ENCODE data around the gene ST6GALNAC6.
A peak's percentile ranks its signal among the peaks of the same experiment; 100 is the strongest.

The ST6GALNAC6 gene

DNA sequence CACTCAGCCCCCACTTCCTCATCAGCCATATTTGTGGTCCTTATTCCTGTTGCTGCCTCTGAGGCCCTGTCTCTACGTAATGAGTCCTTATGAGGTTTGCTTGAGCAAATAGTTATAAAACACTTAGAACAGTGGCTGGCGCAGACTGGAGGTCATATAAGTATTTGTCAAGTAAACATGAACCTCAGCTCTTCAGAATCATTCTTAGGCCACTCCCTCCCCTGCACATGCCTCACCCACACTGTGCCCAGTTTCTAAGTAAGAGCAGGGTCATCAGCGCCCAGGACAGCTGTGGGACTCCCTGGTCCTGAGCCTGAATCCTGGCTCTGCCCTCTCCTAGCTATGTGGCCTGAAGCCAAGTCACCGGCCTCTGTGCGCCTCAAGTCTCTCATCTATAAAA is 13.5 kb upstream of the ST6GALNAC6 start:
- H4K20me1 ChIP-seq (ENCODE audit: insufficient read depth, low read length, poor library complexity, severe bottlenecking), result no peaks in the 10 kb centered on the region
- H2AFZ ChIP-seq (ENCODE audit: low read length), result no peak overlapping the region
- H3K4me1 ChIP-seq (ENCODE audit: insufficient read depth, low read length, poor library complexity, severe bottlenecking), result peaks cover 24% of the 10 kb centered on the region
- no peak overlapping the region for H3K9ac ChIP-seq (ENCODE audit: low read depth, low read length, poor library complexity, severe bottlenecking)
- no peaks in the 10 kb centered on the region for H3K9me3 ChIP-seq (ENCODE audit: insufficient read depth, low read depth, low read length)
- no peak for TF ChIP-seq EZH2phosphoT487 (IDR thresholded peaks at IDR 0.05; ENCODE audit: borderline replicate concordance)
- TF ChIP-seq, protein P1, sequence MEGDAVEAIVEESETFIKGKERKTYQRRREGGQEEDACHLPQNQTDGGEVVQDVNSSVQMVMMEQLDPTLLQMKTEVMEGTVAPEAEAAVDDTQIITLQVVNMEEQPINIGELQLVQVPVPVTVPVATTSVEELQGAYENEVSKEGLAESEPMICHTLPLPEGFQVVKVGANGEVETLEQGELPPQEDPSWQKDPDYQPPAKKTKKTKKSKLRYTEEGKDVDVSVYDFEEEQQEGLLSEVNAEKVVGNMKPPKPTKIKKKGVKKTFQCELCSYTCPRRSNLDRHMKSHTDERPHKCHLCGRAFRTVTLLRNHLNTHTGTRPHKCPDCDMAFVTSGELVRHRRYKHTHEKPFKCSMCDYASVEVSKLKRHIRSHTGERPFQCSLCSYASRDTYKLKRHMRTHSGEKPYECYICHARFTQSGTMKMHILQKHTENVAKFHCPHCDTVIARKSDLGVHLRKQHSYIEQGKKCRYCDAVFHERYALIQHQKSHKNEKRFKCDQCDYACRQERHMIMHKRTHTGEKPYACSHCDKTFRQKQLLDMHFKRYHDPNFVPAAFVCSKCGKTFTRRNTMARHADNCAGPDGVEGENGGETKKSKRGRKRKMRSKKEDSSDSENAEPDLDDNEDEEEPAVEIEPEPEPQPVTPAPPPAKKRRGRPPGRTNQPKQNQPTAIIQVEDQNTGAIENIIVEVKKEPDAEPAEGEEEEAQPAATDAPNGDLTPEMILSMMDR (conservative IDR thresholded peaks at IDR 0.05; ENCODE audit: low read length), result no peak
- no peaks in the 10 kb centered on the region for H3K27me3 ChIP-seq (ENCODE audit: insufficient read depth, low read length, poor library complexity, severe bottlenecking)
- H3K4me2 ChIP-seq (ENCODE audit: low read depth, low read length, poor library complexity, severe bottlenecking), result no peak overlapping the region
- no peaks in the 10 kb centered on the region for H3K36me3 ChIP-seq (ENCODE audit: insufficient read depth, low read length)
- no peaks in the 10 kb centered on the region for H3K9me2 ChIP-seq (replicated peaks; ENCODE audit: low read depth, low read length)
- no peaks in the 10 kb centered on the region for H3F3A ChIP-seq (ENCODE audit: low read depth)
- no peaks in the 10 kb centered on the region for H3K79me2 ChIP-seq (ENCODE audit: insufficient read depth, low read length)
- H3K4me3 ChIP-seq (ENCODE audit: low read length, poor library complexity, severe bottlenecking), result no peak overlapping the region

DNA sequence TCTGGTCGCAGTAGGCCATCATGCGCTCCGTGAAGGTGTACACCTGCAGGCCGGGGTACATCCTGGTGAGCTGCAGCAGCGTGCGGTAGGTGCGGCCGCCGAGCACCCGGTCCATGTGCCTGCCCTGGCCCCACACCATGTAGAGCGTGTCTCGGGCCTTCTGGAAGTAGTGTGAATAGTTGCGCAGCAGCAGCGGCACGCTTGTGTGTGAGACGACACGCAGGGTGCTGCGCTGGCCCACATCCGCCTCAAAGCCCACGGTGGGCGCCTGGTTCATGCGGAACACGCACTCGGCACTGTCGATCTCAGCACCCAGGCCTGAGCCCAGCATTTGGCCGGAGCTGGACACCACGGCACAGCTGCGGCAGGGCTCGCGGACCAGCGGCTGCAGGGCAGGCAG is 12.9 kb upstream of the ST6GALNAC6 start:
- no peaks in the 10 kb centered on the region for H3K27me3 ChIP-seq (ENCODE audit: insufficient read depth, low read length, poor library complexity, severe bottlenecking)
- H3K36me3 ChIP-seq (ENCODE audit: insufficient read depth, low read length), result no peaks in the 10 kb centered on the region
- H3F3A ChIP-seq (ENCODE audit: low read depth), result no peaks in the 10 kb centered on the region
- H3K4me2 ChIP-seq (ENCODE audit: low read depth, low read length, poor library complexity, severe bottlenecking), result no peak overlapping the region
- H3K9me2 ChIP-seq (replicated peaks; ENCODE audit: low read depth, low read length), result no peaks in the 10 kb centered on the region
- TF ChIP-seq, protein P1 (conservative IDR thresholded peaks at IDR 0.05; ENCODE audit: low read length), result no peak
- TF ChIP-seq EZH2phosphoT487 (IDR thresholded peaks at IDR 0.05; ENCODE audit: borderline replicate concordance), result no peak
- H3K9me3 ChIP-seq (ENCODE audit: insufficient read depth, low read depth, low read length), result no peaks in the 10 kb centered on the region
- H3K4me3 ChIP-seq (ENCODE audit: low read length, poor library complexity, severe bottlenecking), result no peak overlapping the region
- no peaks in the 10 kb centered on the region for H3K79me2 ChIP-seq (ENCODE audit: insufficient read depth, low read length)
- H2AFZ ChIP-seq (ENCODE audit: low read length), result no peak overlapping the region
- peaks cover 18% of the 10 kb centered on the region for H3K4me1 ChIP-seq (ENCODE audit: insufficient read depth, low read length, poor library complexity, severe bottlenecking)
- H3K9ac ChIP-seq (ENCODE audit: low read depth, low read length, poor library complexity, severe bottlenecking), result no peak overlapping the region
- H4K20me1 ChIP-seq (ENCODE audit: insufficient read depth, low read length, poor library complexity, severe bottlenecking), result no peaks in the 10 kb centered on the region

DNA sequence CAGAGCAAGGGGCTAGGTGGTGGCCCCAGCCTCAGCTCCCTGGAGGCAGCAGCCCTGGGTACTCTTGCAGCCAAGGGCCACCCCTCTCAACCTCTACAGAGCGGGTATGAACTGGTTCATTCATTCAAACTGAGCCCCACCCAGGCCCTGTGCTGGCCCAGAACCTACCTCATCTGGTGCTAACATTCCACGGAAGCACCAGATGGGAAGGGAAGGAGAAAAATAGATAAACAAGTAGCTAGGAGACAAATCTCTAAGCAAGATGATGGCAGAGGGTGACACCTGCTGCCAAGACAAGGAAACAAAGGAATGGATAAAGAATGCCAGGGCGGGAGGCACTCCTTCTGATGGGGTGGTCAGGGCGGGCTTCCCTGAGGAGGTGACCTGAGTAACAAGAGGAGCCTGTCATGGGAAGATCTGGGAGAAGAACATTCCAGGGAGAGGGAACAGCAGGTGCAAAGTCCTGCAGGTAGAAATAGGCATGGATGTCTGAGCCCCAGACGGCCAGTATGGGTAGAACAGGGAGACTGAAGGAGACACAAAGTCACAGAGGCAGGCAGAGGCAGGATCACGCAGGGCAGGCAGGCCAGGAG is 11.3 kb upstream of the ST6GALNAC6 start:
- Histone ChIP-seq H3K4me1 (ENCODE audit: insufficient read depth, low read length, poor library complexity, severe bottlenecking) (peaks cover 21% of the 10 kb centered on the region), H3F3A (ENCODE audit: low read depth) (no peaks in the 10 kb centered on the region), H3K9me3 (ENCODE audit: insufficient read depth, low read depth, low read length) (no peaks in the 10 kb centered on the region), H3K9me2 (replicated peaks; ENCODE audit: low read depth, low read length) (no peaks in the 10 kb centered on the region), H4K20me1 (ENCODE audit: insufficient read depth, low read length, poor library complexity, severe bottlenecking) (no peaks in the 10 kb centered on the region), H3K79me2 (ENCODE audit: insufficient read depth, low read length) (no peaks in the 10 kb centered on the region), H3K4me2 (ENCODE audit: low read depth, low read length, poor library complexity, severe bottlenecking) (no peak overlapping the region), H3K27me3 (ENCODE audit: insufficient read depth, low read length, poor library complexity, severe bottlenecking) (no peaks in the 10 kb centered on the region), H3K4me3 (ENCODE audit: low read length, poor library complexity, severe bottlenecking) (no peak overlapping the region), H3K9ac (ENCODE audit: low read depth, low read length, poor library complexity, severe bottlenecking) (no peak overlapping the region), H3K36me3 (ENCODE audit: insufficient read depth, low read length) (no peaks in the 10 kb centered on the region), H2AFZ (ENCODE audit: low read length) (no peak overlapping the region)
- TF ChIP-seq, protein P1 (conservative IDR thresholded peaks at IDR 0.05; ENCODE audit: low read length), result peak; percentile 63
- TF ChIP-seq EZH2phosphoT487 (IDR thresholded peaks at IDR 0.05; ENCODE audit: borderline replicate concordance), result no peak

Measured in Loucy (cell line).